ENCODE measurements around the gene NFKBIL1. TPM values are rescaled to one million over a fixed set of nuclear protein-coding genes. Genes with fewer than 3 reads are reported as not detected.

NFKBIL1 gene
- total RNA-seq, 1 experiment from 2014 or later: 15.1 TPM

DNA sequence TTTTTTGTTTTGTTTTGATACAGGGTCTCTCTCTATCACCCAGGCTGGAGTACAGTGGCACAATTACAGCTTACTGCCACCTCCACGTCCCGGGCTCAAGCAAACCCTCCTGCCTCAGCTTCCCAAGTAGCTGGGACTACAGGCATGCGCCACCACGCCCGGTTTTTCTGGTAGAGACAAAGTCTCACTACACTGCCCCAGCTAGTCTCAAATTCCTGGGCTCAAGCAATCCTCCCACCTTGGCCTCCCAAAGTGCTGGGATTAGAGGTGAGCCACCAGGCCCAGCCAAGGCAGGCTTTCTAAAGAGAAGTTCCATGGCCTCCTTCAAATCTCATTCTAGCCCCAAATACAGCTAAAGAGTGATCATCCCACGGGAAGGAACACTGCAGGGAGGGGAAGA, 13.4 kb upstream of the NFKBIL1 start:
- H3K27me3 Mint-ChIP-seq (ENCODE audit: low read depth): no peaks in the 10 kb centered on the region
- Histone ChIP-seq H3K4me2 (ENCODE audit: insufficient read depth, insufficient read length, low read length) (no peak overlapping the region), H3K4me1 (ENCODE audit: insufficient read depth, low read length) (no peaks in the 10 kb centered on the region; the same call in 1 of the 2 replicates), H3K27ac (ENCODE audit: insufficient read length, low read depth, low read length) (no peak overlapping the region), H2BK12ac (ENCODE audit: insufficient read length, low read depth, low read length) (no peak overlapping the region), H4K20me1 (ENCODE audit: control insufficient read depth, insufficient read depth, insufficient read length) (peaks cover 4% of the 10 kb centered on the region), H4K8ac (replicated peaks; ENCODE audit: insufficient read length, low read depth, low read length) (no peak overlapping the region), H4K5ac (ENCODE audit: insufficient read length, low read depth, low read length) (no peak overlapping the region), H3K18ac (ENCODE audit: insufficient read length, low read depth, low read length) (no peak overlapping the region), H2AK5ac (ENCODE audit: insufficient read length, low read length) (no peak overlapping the region), H3K79me1 (ENCODE audit: insufficient read depth, low read depth, low read length, poor library complexity, severe bottlenecking) (peaks cover 16% of the 10 kb centered on the region), H2BK5ac (ENCODE audit: insufficient read length, low read length) (no peak overlapping the region), H3T11ph (ENCODE audit: low read length) (no peak overlapping the region), H2BK20ac (ENCODE audit: low read depth, low read length, poor library complexity, severe bottlenecking) (no peak overlapping the region), H3K23me2 (ENCODE audit: insufficient read length, low read depth, low read length, poor library complexity, severe bottlenecking) (no peaks in the 10 kb centered on the region), H4K91ac (ENCODE audit: insufficient read length, low read depth, low read length) (no peak overlapping the region), H3K14ac (ENCODE audit: insufficient read depth, low read length) (no peak overlapping the region), H3K23ac (ENCODE audit: insufficient read length, low read depth, low read length) (no peak overlapping the region), H2AFZ (ENCODE audit: low read length) (no peak overlapping the region), H3K56ac (ENCODE audit: insufficient read length, low read depth, low read length) (no peak overlapping the region), H3K79me2 (ENCODE audit: insufficient read depth, low read length) (peaks cover 8% of the 10 kb centered on the region), H2BK15ac (ENCODE audit: low read depth, low read length) (no peak overlapping the region), H3K9ac (ENCODE audit: extremely low read depth, insufficient read length, low read length) (no peak overlapping the region), H2BK120ac (ENCODE audit: low read depth, low read length, poor library complexity, severe bottlenecking) (no peak overlapping the region), H3K4ac (ENCODE audit: low read depth, low read length) (no peak overlapping the region), H3K27me3 (ENCODE audit: insufficient read depth, low read length) (no peaks in the 10 kb centered on the region), H3K9me3 (ENCODE audit: control insufficient read depth, low read depth, low read length) (no peaks in the 10 kb centered on the region)
- H3K9me3 Mint-ChIP-seq: no peaks in the 10 kb centered on the region
- TF ChIP-seq, protein P1, sequence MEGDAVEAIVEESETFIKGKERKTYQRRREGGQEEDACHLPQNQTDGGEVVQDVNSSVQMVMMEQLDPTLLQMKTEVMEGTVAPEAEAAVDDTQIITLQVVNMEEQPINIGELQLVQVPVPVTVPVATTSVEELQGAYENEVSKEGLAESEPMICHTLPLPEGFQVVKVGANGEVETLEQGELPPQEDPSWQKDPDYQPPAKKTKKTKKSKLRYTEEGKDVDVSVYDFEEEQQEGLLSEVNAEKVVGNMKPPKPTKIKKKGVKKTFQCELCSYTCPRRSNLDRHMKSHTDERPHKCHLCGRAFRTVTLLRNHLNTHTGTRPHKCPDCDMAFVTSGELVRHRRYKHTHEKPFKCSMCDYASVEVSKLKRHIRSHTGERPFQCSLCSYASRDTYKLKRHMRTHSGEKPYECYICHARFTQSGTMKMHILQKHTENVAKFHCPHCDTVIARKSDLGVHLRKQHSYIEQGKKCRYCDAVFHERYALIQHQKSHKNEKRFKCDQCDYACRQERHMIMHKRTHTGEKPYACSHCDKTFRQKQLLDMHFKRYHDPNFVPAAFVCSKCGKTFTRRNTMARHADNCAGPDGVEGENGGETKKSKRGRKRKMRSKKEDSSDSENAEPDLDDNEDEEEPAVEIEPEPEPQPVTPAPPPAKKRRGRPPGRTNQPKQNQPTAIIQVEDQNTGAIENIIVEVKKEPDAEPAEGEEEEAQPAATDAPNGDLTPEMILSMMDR (conservative IDR thresholded peaks at IDR 0.05): no peak
- no peak for DNase-seq
- peak overlapping the region; percentile 32 to 78 (median 53); a peak in 4 of 7 replicates for H3K27ac Mint-ChIP-seq
- no peak overlapping the region for H3K4me3 Mint-ChIP-seq
- WGBS (ENCODE audit: extremely low coverage, insufficient read length, low lambda C conversion rate): no CpG with 5 or more reads among the region's 6 CpGs
- H3K36me3 Mint-ChIP-seq (ENCODE audit: insufficient read depth in 1 of 3, low read depth in 3 of 3): peaks cover 81 to 95% (median 90%) of the 10 kb centered on the region in 3 experiments
- peaks cover 31 to 40% of the 10 kb centered on the region in 2 experiments for H3K4me1 Mint-ChIP-seq

Measured in H9 (cell line).